Body of pancreas (tissue), 4 donors: ENCODE measurements around the gene CIRBP.

Experiments
- CTCF ChIP-seq, 7 experiments: fragments of 450-650 bp in 4 of 7; fragments of 200-600 bp in 3 of 7; sonication (generic) in 3 of 7; IDR thresholded peaks; one replicate each; pipeline ENCODE4 v1.5.1; 2016 to 2019; ENCODE audit warnings: antibody characterized with exemption in 7 of 7
- POLR2A ChIP-seq, 3 donors: fragments of 450-650 bp; IDR thresholded peaks; one replicate each; pipeline ENCODE4 v1.6.1; 2016; ENCODE audit warnings: antibody characterized with exemption in 3 of 3, mild to moderate bottlenecking in 2 of 3

GRCh38 chr19:1290703-1291651 lies 21.8 kb downstream of the CIRBP start:
- TF ChIP-seq CTCF (IDR thresholded peaks at IDR 0.05) (no peak), POLR2A (IDR thresholded peaks at IDR 0.05) (no peak)
